Ishikawa (cell line): ENCODE measurements around the gene PRCD.
A peak's percentile ranks its signal among the peaks of the same experiment; 100 is the strongest.

Experiments used
- CEBPB ChIP-seq: IDR thresholded peaks from 2 replicates; pipeline ENCODE4 v1.6.1; 2012
- CREB1 ChIP-seq: IDR thresholded peaks from 2 replicates; pipeline ENCODE4 v1.6.1; 2012; ENCODE audit warnings: low read depth
- EGR1 ChIP-seq: IDR thresholded peaks from 2 replicates; pipeline ENCODE4 v1.6.1; 2012
- EP300 ChIP-seq: IDR thresholded peaks from 2 replicates; pipeline ENCODE4 v1.6.1; 2012; ENCODE audit warnings: borderline replicate concordance
- FOXM1 ChIP-seq: IDR thresholded peaks from 2 replicates; pipeline ENCODE4 v1.6.1; 2012; ENCODE audit warnings: low read depth, borderline replicate concordance
- MAX ChIP-seq: IDR thresholded peaks from 2 replicates; pipeline ENCODE4 v1.6.1; 2012
- NFIC ChIP-seq: IDR thresholded peaks from 2 replicates; pipeline ENCODE4 v1.6.1; 2012
- RAD21 ChIP-seq: IDR thresholded peaks from 2 replicates; pipeline ENCODE4 v1.6.1; 2012; ENCODE audit warnings: low read depth
- REST ChIP-seq: IDR thresholded peaks from 2 replicates; pipeline ENCODE4 v1.6.1; 2012; ENCODE audit warnings: low read depth, mild to moderate bottlenecking
- TAF1 ChIP-seq: IDR thresholded peaks from 2 replicates; pipeline ENCODE4 v1.6.1; 2012; ENCODE audit warnings: low read depth, mild to moderate bottlenecking
- TCF12 ChIP-seq: IDR thresholded peaks from 2 replicates; pipeline ENCODE4 v1.6.1; 2012; ENCODE audit warnings: low read depth
- TEAD4 ChIP-seq: IDR thresholded peaks from 2 replicates; pipeline ENCODE4 v1.6.1; 2012
- YY1 ChIP-seq: IDR thresholded peaks from 2 replicates; pipeline ENCODE4 v1.6.1; 2012; ENCODE audit warnings: low read depth
- ZBTB7A ChIP-seq: IDR thresholded peaks from 2 replicates; pipeline ENCODE4 v1.6.1; 2012; ENCODE audit warnings: low read depth
- TF ChIP-seq, protein P1 (sequence below): IDR thresholded peaks from 2 replicates; pipeline ENCODE4 v1.6.1; 2012

Gene PRCD

DNA sequence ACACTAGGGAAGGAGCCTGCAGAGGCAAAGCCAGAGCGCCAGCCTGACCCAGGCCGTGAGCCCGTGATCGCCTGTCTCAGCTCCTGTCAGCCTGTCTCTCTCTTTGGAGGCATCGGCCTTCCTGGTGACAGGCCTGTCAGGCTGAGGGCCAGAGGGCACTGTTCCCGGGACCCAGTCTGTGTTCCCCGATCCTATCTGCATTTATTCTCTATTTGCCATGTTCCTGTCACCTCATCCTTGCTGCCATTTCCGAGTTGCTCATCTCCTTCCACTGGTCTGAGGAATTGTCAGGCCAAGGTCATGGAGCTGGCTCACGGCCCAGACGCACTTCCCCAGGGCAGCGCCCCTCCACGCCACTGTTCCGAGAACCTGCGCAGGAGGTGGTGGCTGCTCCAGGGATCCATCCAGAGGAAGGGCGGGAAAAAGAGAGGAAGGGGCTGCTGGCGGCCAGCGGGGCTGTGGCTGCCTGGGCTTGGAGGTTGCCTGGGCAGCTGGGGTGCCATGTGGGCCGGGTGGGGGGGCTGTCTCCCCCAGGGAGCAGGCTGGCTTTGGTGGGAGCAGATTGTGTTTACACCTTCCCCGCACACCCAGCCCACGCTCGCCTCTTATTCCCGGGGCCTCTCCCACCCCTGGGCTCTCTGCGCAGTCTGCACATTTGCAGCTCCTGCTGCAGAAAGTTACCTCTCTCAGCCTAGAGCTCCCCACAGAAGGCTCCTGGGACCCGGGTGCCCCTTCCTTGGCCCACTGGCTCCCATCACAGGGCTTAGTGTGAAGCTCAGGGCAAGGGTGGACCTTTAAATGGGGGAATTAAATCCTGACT, 4.9 kb downstream of the PRCD start:
- TF ChIP-seq MAX (no peak), CEBPB (no peak), FOXM1 (no peak), TEAD4 (no peak), TAF1 (no peak), TCF12 (no peak), EGR1 (no peak), NFIC (no peak), YY1 (no peak), REST (no peak), RAD21 (no peak), EP300 (no peak), ZBTB7A (no peak)
- TF ChIP-seq, protein P1, sequence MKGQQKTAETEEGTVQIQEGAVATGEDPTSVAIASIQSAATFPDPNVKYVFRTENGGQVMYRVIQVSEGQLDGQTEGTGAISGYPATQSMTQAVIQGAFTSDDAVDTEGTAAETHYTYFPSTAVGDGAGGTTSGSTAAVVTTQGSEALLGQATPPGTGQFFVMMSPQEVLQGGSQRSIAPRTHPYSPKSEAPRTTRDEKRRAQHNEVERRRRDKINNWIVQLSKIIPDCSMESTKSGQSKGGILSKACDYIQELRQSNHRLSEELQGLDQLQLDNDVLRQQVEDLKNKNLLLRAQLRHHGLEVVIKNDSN = no peak

DNA sequence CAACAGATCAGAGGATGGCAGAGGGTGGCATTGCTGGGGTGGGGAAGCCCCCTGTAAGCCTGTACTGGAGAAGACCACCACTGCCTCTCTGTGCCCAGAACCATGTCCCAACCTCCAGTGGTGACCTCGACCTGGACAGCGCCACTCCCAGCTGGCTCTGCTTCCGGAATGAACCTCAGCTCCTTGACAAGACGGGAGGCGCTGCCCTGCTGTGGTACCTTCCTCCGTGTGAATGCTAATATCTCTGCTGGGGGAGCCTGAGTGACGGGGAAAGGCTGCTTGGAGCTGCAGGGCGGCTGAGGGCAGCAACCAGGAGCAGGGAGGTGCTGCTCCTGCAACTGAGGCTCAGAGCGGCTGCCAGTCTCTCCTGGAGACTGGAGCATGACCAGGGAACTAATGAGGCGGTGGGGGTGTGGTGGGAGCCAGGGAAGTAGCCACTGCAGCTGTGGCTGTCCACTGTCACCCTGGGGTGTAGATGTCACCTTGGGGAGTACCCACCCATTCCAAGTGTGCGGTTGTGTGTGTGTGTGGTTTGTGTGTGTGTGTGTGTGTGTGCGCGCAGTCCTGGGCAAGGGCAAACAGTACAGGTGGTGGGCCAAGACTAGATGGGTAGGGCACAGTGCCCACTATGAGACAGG, 6.2 kb downstream of the PRCD start:
- peak; percentile 38; the same call in 1 of the 2 replicates for TF ChIP-seq REST
- TF ChIP-seq RAD21 = no peak

DNA sequence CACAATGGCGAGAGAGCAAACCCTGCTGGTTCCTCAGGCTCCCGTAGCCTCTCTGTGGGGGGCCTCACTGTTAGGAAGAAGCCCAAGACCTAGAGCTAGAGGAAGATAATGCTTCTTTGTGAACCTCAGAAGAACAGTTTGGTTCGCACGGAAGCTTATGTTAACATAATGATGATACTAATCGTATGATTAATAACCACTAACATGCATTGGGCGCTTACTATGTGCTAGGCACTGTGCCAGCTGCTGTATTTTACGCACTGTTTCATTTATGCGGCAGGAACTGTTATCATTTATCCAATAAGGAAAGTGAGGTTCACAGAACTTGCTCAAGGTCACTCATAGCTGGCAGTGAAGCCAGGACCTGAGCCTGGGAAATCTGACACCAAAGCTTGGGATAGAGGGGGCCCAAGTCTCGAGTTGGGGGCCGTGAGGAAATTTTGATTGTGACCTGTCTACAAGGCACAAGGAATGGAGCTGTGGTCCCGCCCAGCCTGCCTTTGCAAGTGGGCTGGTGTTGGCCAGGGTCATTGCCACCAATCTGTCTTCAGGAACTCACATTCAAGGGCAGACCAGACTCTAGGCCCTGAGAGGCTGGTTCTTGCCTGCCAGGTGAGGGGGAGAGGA, 6.8 kb downstream of the PRCD start:
- TF ChIP-seq NFIC (no peak), EP300 (peak; percentile 5; the same call in 1 of the 2 replicates)

DNA sequence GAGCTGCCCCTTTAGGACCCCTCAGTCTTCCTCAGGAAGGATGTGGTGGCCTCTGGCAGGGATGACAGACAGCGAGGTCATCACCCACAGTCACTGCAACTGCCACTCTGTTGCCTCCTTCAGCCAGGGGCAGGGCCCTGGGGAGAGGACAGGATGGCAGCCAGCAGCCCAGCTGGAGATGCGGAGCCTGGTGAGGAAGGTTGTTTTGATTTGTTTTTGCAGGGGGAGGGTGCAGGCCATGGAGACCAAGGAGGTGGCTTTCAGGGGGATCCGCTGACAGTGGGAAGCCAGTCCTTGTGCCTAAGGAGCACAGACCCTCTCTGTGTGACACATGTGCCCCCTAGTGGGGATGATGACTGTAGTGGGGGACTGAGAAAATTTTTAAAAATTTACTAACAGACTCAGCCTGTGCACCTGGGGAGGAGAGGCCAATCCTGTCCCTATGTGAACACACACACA, 7.4 kb downstream of the PRCD start:
- TF ChIP-seq ZBTB7A (no peak; the same call in 1 of the 2 replicates), RAD21 (peak; percentile 88)

DNA sequence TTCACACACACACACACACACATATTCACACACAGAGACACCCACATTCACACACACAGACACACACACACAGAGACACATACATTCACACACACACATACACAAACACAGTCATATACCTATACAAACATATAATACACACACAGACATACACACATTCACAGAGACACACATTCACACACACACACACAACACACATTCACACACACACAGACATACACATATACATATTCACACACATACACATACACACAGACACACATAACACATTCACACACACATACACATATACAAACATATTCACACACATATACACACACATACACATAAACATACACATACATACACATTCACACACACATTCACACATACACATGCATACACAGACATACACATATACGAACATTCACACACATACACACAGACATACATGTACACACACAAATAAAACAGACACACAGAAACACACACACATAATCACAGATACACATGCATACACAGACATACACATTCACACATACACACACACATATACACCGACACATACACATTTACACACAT, 7.9 kb downstream of the PRCD start:
- TF ChIP-seq, protein P1 = no peak

- no peak for TF ChIP-seq EGR1
- TF ChIP-seq TAF1 = no peak
- no peak for TF ChIP-seq EP300
- no peak for TF ChIP-seq REST
- no peak for TF ChIP-seq FOXM1
- TF ChIP-seq CREB1 = no peak
- TF ChIP-seq CEBPB = no peak
- no peak for TF ChIP-seq TCF12
- TF ChIP-seq MAX = no peak
- TF ChIP-seq NFIC = no peak
- TF ChIP-seq TEAD4 = no peak
- no peak for TF ChIP-seq YY1
- TF ChIP-seq RAD21 = no peak
Measured at GRCh38 chr17:76548378-76549214, 8.8 kb downstream of the PRCD start.
